ENCODE results near the gene TAF11L5.
"Not testable (repeated sequence)": the region's sequence is repeated elsewhere in the genome, so short reads cannot be mapped to it uniquely, and the experiment has no call there.

TAF11L5 gene

DNA sequence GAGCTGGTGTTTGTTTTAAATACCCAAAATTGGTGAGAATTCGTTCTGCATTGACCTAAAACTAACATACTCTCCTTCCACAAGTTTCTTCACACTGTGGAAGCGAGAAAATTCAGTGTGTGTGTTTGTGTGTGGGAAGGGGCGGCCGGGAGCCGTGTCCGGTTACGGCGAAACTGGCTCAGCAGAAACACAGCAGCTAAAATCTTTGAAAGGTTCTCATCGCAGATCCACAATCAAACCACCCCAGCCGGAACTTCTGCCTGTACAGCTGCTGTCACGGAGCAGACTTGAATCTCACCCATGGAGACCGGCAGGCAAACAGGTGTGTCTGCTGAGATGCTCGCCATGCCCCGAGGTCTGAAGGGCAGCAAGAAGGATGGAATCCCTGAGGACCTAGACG, at the start of gene TAF11L5:
TAF11L5 (plus strand) TSS at position 301 of the 400 bp plus-strand sequence.
- not testable (repeated sequence) for DNase-seq

DNA sequence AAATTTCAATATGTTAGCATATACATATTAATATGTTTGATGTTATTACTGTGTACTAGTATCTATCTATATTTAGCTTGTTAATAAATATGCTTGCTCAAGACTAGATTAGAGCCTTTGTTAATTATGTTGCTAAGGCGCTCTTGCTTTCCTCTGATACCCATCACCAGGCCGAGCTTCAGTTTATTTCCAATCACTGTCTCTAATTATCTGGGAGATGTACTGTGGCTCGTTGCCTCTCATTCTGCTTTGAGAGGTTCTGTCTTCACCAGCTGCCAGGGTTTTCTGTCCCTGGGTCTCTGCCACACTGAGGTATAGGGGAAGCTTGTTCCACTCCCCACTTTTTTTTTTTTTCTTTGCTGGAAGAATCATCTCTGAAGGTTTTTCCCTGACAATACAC, 48.0 kb upstream of the TAF11L5 start:
- DNase-seq = no peak

DNA sequence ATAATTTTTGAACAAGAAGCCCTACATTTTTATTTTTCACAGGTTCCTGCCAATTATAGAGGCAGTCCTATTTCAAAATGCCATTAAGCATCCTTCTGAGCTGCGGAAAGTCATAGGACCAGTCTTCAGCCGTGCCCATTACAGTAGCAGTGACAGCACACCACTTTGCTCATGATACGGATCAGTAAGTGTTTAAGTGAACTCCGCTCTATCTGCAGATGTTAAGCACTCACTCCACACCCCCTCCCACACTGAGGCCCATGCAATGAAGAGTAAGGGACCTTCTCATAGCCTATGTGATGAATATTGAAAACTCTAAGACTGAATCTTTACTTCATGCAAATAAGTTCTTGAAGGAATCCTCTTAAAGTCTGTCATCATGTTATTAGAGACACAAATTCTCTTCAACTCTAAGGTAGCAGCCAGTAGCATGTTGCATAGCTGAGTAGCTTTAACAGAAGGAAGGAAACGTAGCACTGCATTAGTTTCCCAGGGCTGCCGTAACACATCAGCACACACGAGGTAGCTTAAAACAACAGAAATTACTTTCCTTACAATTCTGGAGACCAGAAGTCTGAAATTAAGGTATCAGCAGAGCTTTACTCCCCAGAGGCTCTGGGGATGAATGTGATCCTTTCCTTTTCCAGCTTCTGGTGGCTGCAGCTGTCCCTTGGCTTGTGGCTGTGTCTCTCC, 47.3 kb upstream of the TAF11L5 start:
- no peak for DNase-seq

DNA sequence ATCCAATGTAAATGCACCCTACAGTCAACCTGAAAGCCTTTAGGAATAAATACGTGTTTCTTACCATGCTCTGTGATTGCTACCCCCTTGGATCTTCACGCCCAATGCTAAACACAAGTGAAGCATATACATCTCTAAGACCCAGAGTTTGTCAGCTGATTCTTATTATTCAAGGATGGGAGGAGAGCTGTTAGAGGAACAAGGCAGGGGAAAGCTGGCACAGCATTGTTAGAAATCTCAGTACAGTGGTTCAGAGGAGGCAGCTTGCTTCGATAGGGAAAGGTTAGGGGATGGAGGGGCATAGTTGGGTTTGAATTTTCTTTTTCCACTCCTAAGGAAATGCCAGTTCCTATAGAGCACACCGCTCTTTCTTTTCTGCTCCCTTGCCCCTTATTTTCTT, 43.7 kb upstream of the TAF11L5 start:
- DNase-seq = no peak

DNA sequence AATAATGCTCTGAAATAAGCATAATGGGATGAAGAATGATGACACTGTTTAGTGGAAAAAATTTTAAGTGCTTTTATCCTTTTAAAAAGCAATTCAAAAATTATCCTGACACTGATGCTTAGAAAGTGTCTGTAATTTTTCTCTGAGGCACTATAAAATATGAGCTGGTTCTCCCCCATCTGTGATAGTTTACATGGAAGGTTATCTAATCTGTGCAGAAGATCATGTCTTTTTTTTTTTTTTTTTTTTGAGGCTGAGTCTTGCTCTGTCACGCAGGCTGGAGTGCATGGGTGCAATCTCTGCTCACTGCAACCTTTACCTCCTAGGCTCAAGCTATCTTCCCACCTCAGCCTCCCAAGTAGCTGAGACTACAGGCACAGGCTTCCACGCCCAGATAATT, 42.2 kb upstream of the TAF11L5 start:
- DNase-seq = no peak

DNA sequence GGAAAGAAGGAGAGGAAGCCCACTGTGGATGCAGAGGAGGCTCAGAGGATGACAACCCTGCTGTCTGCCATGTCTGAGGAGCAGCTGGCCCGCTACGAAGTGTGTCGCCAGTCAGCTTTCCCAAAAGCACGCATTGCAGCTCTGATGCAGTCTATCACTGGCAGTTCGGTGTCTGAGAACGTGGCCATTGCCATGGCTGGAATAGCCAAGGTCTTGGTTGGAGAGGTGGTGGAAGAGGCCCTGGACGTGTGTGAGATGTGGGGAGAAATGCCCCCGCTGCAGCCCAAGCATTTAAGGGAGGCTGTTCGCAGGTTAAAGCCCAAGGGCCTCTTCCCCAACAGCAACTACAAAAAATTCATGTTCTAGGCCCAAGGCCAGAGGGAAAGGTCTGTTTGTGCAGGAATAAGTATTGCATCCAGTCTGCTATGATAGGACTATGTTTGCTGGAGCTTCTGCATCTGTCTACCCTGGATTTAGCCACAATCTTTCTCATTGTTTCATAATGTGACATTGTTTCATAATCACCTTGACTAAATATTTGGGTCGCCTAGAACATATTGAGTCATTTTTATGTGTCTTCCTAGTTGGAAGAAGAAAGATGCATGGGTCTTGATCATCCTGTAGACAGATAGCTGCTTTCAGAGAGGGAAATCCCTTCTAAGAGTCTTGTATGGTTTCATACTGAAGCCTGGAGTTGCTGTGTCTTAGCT, 38.4 kb upstream of the TAF11L5 start:
- DNase-seq = not testable (repeated sequence)

DNA sequence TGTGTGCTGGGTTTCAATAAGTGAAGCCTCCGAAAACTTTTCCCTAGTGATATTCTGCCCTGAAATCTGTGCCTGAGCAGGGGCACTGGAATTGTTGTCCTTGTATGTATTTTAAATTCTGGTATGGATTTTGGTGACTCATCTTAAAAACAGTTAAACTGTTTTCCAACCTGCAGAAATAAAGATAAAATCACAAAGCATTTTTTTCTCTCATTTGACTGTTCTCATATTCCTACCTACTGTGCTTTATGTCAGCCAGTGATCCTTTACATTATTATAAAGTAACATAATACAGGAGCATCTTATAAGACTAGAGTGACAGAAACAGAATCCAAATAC, 37.9 kb upstream of the TAF11L5 start:
- no peak for DNase-seq

DNA sequence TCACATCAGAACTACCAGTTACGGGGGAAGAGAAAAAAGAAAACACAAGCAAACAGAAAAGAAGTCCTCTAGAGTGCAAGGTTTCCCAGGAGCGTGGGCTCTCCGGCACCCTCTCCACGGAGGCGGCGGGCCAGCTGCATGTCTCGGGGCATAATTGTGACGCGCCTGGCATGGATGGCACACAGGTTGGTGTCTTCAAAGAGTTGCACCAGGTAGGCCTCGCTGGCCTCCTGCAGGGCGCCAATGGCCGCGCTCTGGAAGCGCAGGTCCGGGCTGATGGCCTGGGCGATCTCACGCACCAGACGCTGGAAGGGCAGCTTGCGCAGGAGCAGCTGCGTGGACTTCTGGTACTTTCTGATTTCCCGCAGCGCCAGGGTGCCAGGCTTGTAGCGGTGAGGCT, 33.8 kb upstream of the TAF11L5 start:
- not testable (repeated sequence) for DNase-seq

DNA sequence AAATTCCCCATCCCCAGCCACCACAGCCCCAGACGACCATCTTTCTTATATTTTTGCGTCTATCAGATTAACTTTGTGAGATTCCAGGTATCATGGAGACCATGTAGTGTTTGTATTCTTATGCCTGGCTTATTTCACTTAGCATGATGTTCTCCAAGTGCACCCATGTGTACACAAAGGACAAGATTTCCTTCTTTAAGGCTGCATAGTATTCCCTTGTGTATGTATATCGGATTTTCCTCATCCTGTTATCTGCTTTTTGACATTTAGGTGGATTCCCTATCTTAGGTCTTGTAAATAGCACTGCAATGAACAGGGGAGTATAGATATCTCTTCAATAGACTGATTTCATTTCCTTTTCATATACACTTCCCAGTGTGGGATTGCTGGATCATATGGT, 32.3 kb upstream of the TAF11L5 start:
- no peak for DNase-seq

DNA sequence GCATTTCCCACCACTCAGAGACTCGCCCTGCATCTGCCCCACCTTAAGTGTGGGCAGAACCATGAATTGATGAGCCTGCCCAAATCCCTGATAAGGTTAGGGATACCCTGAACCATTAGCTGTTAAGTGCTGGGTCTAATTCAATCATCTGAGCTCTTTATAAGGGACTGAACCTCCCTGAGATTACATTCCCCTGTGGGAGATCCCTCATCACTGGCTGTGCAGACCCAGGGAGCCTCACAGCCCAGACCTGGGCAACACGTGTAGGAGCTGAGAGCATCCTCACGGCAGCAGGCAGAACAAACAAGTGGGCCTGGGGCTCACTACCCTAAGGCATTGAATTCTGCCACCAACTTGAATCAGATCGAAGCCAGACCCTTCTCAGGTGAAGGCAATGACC, 27.6 kb upstream of the TAF11L5 start:
- no peak for DNase-seq

DNA sequence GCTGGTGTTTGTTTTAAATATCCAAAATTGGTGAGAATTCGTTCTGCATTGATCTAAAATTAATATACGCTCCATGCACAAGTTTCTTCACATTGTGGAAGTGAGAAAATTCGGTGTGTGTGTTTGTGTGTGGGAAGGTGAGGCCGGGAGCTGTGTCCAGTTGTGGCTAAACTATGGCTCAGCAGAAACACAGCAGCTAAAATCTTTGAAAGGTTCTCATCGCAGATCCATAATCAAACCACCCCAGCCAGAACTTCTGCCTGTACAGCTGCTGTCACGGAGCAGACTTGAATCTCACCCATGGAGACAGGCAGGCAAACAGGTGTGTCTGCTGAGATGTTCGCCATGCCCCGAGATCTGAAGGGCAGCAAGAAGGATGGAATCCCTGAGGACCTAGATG, 27.1 kb upstream of the TAF11L5 start, which contains the start of gene TAF11L2:
TAF11L2 (plus strand) TSS at position 301 of the 400 bp plus-strand sequence.
- not testable (repeated sequence) for DNase-seq

DNA sequence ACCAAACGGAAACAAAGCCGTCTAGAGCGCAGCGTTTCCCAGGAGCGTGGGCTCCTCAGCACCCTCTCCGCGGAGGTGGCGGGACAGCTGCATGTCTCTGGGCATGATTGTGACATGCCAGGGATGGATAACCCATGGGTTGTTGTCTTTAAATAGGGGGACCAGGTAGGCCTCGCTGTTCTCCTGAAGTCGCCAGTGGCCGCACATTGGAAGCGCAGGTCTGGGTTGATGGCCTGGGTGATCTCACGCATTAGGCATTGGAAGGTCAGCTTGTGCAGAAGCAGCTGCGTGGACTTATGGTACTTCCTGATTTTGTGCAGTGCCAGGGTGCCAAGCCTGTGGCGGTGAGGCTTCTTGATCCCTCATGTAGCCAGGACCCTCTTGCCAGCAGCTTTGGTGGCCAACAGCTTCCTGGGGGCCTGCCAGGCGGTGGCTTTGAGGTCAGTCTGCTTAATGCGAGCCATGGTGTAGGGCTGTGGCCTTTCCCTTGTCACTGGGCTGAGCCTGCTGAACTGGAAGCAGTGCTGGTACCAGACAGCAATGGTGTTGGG, 13.2 kb upstream of the TAF11L5 start:
- DNase-seq = no peak

DNA sequence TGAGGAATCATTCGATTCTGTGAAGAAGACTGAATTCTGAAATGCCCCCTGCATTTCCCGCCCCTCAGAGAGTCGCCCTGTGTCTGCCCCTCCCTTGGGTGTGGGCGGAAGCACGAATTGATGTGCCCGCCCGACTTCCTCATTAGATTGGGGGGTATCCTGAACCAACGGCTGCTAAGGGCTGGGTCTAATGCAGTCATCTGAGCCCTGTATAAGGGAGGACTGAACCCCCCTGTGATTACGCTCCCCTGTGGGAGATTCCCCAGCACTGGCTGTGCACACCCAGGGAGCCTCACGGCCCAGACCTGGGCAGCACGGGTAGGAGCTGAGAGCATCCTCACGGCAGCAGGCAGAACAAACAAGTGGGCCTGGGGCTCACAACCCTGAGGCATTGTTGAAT, 7.5 kb upstream of the TAF11L5 start:
- DNase-seq = peak; percentile 6

DNA sequence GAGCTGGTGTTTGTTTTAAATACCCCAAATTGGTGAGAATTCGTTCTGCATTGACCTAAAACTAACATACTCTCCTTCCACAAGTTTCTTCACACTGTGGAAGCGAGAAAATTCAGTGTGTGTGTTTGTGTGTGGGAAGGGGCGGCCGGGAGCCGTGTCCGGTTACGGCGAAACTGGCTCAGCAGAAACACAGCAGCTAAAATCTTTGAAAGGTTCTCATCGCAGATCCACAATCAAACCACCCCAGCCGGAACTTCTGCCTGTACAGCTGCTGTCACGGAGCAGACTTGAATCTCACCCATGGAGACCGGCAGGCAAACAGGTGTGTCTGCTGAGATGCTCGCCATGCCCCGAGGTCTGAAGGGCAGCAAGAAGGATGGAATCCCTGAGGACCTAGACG, 7.0 kb upstream of the TAF11L5 start, which contains the start of gene TAF11L3:
TAF11L3 (plus strand) TSS at position 301 of the 400 bp plus-strand sequence.
- DNase-seq = not testable (repeated sequence)

DNA sequence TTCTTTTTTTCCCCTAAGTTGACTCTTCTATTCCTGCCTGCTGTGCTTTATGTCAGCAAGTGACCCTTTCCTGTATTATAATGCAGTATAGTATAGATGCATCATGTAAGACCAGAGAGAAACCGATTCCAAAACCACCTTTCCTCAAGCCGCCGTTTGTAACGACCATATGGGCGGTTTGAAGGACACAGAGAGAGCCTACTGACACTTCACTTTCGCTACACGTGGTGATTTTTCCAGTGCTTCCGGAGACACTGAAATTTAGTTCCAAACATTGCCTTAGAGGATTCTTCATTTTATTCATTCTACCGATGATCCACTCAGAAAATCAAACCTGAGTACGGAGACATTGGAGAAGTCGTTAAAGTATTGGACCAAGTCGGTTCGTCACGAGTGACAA, 5.5 kb upstream of the TAF11L5 start:
- DNase-seq = not testable (repeated sequence)

DNA sequence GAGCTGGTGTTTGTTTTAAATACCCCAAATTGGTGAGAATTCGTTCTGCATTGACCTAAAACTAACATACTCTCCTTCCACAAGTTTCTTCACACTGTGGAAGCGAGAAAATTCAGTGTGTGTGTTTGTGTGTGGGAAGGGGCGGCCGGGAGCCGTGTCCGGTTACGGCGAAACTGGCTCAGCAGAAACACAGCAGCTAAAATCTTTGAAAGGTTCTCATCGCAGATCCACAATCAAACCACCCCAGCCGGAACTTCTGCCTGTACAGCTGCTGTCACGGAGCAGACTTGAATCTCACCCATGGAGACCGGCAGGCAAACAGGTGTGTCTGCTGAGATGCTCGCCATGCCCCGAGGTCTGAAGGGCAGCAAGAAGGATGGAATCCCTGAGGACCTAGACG, 3.5 kb upstream of the TAF11L5 start, which contains the start of gene TAF11L4:
TAF11L4 (plus strand) TSS at position 301 of the 400 bp plus-strand sequence.
- DNase-seq = not testable (repeated sequence)

DNA sequence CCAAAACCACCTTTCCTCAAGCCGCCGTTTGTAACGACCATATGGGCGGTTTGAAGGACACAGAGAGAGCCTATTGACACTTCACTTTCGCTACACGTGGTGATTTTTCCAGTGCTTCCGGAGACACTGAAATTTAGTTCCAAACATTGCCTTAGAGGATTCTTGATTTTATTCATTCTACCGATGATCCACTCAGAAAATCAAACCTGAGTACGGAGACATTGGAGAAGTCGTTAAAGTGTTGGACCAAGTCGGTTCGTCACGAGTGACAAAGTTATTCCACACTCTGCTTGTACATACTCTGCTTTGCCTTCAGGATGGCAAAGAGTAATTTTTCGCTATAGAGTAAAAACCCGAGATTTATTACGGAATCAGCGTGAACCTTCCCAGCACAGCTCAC, 1.5 kb downstream of the TAF11L5 start:
- not testable (repeated sequence) for DNase-seq

DNA sequence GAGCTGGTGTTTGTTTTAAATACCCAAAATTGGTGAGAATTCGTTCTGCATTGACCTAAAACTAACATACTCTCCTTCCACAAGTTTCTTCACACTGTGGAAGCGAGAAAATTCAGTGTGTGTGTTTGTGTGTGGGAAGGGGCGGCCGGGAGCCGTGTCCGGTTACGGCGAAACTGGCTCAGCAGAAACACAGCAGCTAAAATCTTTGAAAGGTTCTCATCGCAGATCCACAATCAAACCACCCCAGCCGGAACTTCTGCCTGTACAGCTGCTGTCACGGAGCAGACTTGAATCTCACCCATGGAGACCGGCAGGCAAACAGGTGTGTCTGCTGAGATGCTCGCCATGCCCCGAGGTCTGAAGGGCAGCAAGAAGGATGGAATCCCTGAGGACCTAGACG, 3.3 kb downstream of the TAF11L5 start, which contains the start of gene TAF11L6:
TAF11L6 (plus strand) TSS at position 301 of the 400 bp plus-strand sequence.
- DNase-seq = not testable (repeated sequence)

All from stimulated activated CD4-positive, alpha-beta T cell treated with anti-CD3 and anti-CD28 coated beads, Interleukin-1b, Interleukin-23, amount 100 ng/mL, for 48 hours (primary cell).